Muscle layer of colon (tissue), 2 donors: ENCODE data around the gene DSCAM.

Experiments
- H3K27ac ChIP-seq: one replicate; pipeline ENCODE4 v1.7.0; 2013; ENCODE audit warnings: low read depth, mild to moderate bottlenecking, low read length, moderate library complexity
- H3K27me3 ChIP-seq, 2 donors: one replicate each; pipeline ENCODE4 v1.7.0; 2013; ENCODE audit warnings: low read length in 2 of 2, mild to moderate bottlenecking in 2 of 2; ENCODE audit not compliant: insufficient read depth in 2 of 2, control insufficient read depth in 1 of 2
- H3K36me3 ChIP-seq: one replicate; pipeline ENCODE4 v1.7.0; 2013; ENCODE audit warnings: mild to moderate bottlenecking, low read length; ENCODE audit not compliant: insufficient read depth
- H3K4me1 ChIP-seq: one replicate; pipeline ENCODE4 v1.7.0; 2013; ENCODE audit warnings: mild to moderate bottlenecking, low read length; ENCODE audit not compliant: insufficient read depth
- H3K4me3 ChIP-seq, 2 donors: one replicate each; pipeline ENCODE4 v1.7.0; 2013; ENCODE audit warnings: low read length in 2 of 2, low read depth in 1 of 2, mild to moderate bottlenecking in 1 of 2, moderate library complexity in 1 of 2
- H3K9ac ChIP-seq: one replicate; pipeline ENCODE4 v1.7.0; 2013; ENCODE audit warnings: low read length
- H3K9me3 ChIP-seq: one replicate; pipeline ENCODE4 v1.7.0; 2013; ENCODE audit warnings: mild to moderate bottlenecking, low read length
- donor health status: abdominal sarcoma.
- donor health status: Adenocarcinoma of cecum.

Gene DSCAM

GRCh38 chr21:40835184-40835694, 11.7 kb downstream of the DSCAM start:
- Histone ChIP-seq H3K27me3 (no peaks in the 10 kb centered on the region), H3K4me3 (no peak overlapping the region), H3K9me3 (no peaks in the 10 kb centered on the region), H3K27ac (no peak overlapping the region), H3K4me1 (no peaks in the 10 kb centered on the region), H3K36me3 (no peaks in the 10 kb centered on the region), H3K9ac (no peak overlapping the region)

- Histone ChIP-seq H3K27ac (no peak overlapping the region), H3K9me3 (no peaks in the 10 kb centered on the region), H3K4me1 (no peaks in the 10 kb centered on the region), H3K4me3 (no peak overlapping the region), H3K27me3 (no peaks in the 10 kb centered on the region), H3K36me3 (no peaks in the 10 kb centered on the region), H3K9ac (no peak overlapping the region)
Measured at GRCh38 chr21:40833184-40833583, 13.8 kb downstream of the DSCAM start.

- Histone ChIP-seq H3K9ac (no peak overlapping the region), H3K4me1 (no peaks in the 10 kb centered on the region), H3K27me3 (no peaks in the 10 kb centered on the region), H3K4me3 (no peak overlapping the region), H3K9me3 (no peaks in the 10 kb centered on the region), H3K27ac (no peak overlapping the region), H3K36me3 (no peaks in the 10 kb centered on the region)
Measured at GRCh38 chr21:40832316-40832715, 14.6 kb downstream of the DSCAM start.

- no peaks in the 10 kb centered on the region for H3K27me3 ChIP-seq
- H3K27ac ChIP-seq = no peak overlapping the region
- H3K9me3 ChIP-seq = no peaks in the 10 kb centered on the region
- no peak overlapping the region for H3K4me3 ChIP-seq
- no peak overlapping the region for H3K9ac ChIP-seq
- no peaks in the 10 kb centered on the region for H3K4me1 ChIP-seq
- no peaks in the 10 kb centered on the region for H3K36me3 ChIP-seq
Measured at GRCh38 chr21:40830836-40831235, 16.1 kb downstream of the DSCAM start.

DNA sequence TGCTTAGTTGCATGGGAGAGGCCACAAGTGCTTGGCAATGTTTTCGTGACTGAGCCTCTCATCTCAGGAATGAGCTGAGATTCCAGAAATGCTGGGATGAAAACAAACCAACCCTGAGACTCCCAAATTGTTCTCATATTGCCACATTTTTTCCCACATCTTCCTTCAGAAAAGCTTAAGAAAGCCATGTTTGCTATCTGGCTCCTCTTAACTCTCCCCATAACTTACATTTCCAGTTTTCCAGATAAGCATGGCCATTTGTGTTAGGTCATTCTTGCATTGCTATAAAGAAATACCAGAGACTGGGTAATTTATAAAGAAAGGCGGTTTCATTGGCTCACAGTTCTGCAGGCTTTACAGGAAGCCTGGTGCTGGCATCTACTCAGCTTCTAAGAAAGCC, 17.2 kb downstream of the DSCAM start:
- H3K4me1 ChIP-seq = no peaks in the 10 kb centered on the region
- H3K27me3 ChIP-seq = no peaks in the 10 kb centered on the region
- no peak overlapping the region for H3K9ac ChIP-seq
- H3K36me3 ChIP-seq = no peaks in the 10 kb centered on the region
- H3K27ac ChIP-seq = no peak overlapping the region
- H3K9me3 ChIP-seq = no peaks in the 10 kb centered on the region
- H3K4me3 ChIP-seq = no peak overlapping the region

DNA sequence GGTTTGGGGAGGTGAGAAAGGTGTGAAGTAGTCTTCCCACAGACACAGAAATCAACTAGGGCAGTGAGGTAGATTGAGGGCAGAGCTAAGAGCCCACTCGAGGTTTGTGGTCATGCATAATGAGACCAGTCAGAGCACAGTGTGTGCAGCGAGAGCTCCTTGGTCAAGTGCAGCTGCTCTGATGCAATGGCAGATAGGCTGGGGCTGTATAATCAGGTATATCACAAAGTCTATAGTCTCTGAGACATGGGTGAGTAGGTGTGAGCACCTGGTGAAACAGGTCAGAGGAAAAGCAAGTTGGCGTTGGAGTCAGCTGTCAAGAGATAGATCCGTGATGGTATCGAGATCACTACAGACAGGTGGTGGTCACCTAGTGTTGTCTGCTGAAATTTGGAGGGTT, 17.6 kb downstream of the DSCAM start:
- no peak overlapping the region for H3K4me3 ChIP-seq
- H3K9ac ChIP-seq = no peak overlapping the region
- H3K27me3 ChIP-seq = no peaks in the 10 kb centered on the region
- H3K4me1 ChIP-seq = no peaks in the 10 kb centered on the region
- no peaks in the 10 kb centered on the region for H3K9me3 ChIP-seq
- no peak overlapping the region for H3K27ac ChIP-seq
- no peaks in the 10 kb centered on the region for H3K36me3 ChIP-seq

DNA sequence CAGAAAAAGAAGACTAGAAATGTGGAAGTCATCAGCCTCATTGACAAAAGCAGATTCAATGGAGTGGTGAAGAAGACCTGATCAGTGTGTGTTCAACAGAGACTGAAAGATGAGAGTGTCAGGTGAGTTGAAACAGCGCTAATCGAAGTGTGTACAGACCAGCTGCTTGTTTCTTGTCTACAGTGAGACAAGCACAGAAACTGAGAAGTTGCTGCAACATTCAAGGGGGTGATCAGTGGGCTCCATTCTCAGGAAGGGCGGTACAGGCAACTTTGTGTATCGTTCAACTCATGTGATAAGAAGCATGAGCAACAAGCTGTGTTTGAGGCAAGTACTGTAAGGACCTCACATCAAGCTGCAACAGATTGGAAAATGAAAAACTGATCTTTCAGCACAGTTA, 19.4 kb downstream of the DSCAM start:
- Histone ChIP-seq H3K27ac (no peak overlapping the region), H3K9me3 (no peaks in the 10 kb centered on the region)

GRCh38 chr21:40819071-40819900, 27.7 kb downstream of the DSCAM start:
- Histone ChIP-seq H3K36me3 (no peaks in the 10 kb centered on the region), H3K9ac (no peak overlapping the region), H3K27ac (no peak overlapping the region), H3K9me3 (no peaks in the 10 kb centered on the region), H3K27me3 (no peaks in the 10 kb centered on the region), H3K4me1 (no peaks in the 10 kb centered on the region), H3K4me3 (no peak overlapping the region)

More for the DNA sequence above, 19.4 kb downstream of the DSCAM start:
- Histone ChIP-seq H3K27me3 (no peaks in the 10 kb centered on the region), H3K9ac (no peak overlapping the region), H3K36me3 (no peaks in the 10 kb centered on the region), H3K4me3 (no peak overlapping the region), H3K4me1 (no peaks in the 10 kb centered on the region)

DNA sequence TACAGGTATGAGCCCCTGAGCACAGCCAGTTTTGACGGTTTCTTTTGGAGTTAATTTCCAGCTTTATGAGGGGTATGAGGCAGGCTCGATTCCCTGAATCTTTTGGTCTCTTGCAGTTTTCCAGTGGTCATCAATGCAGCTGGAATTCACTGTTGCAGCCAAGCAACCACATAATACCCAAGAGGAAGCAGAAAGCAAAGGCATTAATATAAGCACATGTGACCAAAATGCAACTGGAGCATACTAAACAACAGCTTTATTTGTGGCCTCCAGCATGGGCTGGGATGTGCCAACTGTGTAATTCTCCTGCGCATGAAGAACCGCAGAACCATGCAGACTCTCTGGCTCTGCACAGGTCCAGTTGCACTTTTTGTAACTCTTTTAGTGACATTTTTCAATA, 33.0 kb downstream of the DSCAM start:
- Histone ChIP-seq H3K27me3 (no peaks in the 10 kb centered on the region), H3K4me3 (no peak overlapping the region), H3K4me1 (no peaks in the 10 kb centered on the region), H3K9ac (no peak overlapping the region), H3K9me3 (no peaks in the 10 kb centered on the region), H3K36me3 (no peaks in the 10 kb centered on the region), H3K27ac (no peak overlapping the region)

DNA sequence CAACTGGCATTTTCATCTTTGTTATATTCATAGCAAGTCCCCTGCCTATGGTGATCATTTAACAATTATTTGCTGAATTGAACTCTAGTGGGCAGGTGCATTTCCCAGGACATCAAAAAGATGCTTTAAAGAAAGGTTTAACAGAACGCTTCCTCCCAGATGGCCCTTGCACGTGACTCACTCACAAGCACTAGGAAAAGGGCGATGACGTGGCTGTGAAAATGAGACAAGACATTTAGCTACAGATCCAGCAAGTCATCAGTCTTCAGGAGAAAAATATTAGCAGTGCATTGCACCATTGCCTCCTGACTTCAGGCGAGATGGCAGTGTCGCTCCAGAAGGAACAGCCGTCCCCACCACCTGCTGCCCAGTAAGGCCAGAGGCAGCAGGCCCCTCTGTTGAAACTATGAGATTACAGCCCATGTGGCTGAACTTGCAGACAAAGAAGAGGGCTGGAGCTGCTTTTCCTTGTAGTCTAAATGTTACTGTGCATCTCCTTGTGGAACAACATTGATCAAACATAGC, 37.2 kb downstream of the DSCAM start:
- no peaks in the 10 kb centered on the region for H3K36me3 ChIP-seq
- H3K27me3 ChIP-seq = no peaks in the 10 kb centered on the region
- H3K9ac ChIP-seq = no peak overlapping the region

DNA sequence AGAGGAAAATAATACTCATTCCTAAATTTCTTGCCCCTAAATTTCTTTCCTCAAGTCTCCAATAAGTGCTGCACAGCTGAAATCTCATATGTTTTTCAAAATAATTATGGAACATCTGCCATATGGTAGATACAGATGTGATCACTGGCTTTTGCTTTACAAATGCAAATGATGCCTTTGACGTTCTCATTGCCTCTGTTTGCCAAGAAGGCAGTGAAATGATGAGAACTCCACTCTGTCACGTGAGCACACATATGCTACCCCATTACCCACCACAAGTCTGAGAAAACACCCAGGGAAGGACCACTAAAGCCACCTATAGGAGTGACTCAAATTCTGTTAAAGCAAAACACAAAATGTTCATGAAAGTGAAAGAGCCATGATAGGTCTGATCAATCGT, 43.9 kb downstream of the DSCAM start:
- Histone ChIP-seq H3K36me3 (no peaks in the 10 kb centered on the region), H3K4me3 (no peak overlapping the region), H3K4me1 (no peaks in the 10 kb centered on the region), H3K9ac (no peak overlapping the region), H3K9me3 (no peaks in the 10 kb centered on the region), H3K27me3 (no peaks in the 10 kb centered on the region), H3K27ac (no peak overlapping the region)

More for the DNA sequence above, 37.2 kb downstream of the DSCAM start:
- Histone ChIP-seq H3K9me3 (no peaks in the 10 kb centered on the region), H3K4me3 (no peak overlapping the region), H3K27ac (no peak overlapping the region), H3K4me1 (no peaks in the 10 kb centered on the region)

DNA sequence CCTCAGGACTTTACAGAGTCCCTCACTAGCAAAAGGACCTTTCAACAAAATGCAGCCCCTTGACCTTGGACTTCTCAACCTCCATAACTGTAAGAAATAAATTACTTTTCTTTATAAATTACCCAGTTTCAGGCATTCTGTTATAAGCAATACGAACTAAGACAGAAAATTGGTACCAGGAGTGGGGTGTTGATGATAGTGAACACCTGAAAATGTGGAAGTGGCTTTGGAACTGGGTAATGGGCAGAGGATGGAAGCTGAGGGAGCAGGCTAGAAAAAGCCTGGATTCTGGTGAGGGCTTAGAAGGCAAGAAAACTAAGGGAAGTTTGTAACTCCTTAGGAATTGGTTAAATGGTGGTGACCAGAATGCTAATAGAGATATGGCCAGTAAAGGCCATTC, 46.8 kb downstream of the DSCAM start:
- Histone ChIP-seq H3K4me3 (no peak overlapping the region), H3K36me3 (no peaks in the 10 kb centered on the region), H3K4me1 (no peaks in the 10 kb centered on the region), H3K27me3 (no peaks in the 10 kb centered on the region), H3K9me3 (no peaks in the 10 kb centered on the region), H3K9ac (no peak overlapping the region), H3K27ac (no peak overlapping the region)
